Lower lobe of right lung (tissue), 2 donors: ENCODE measurements around the gene RHBDD1. TPM values are rescaled to one million over a fixed set of nuclear protein-coding genes. Genes with fewer than 3 reads are reported as not detected.

Experiments used
- ATAC-seq, 2 donors: fragments of 200-7000 bp; cut with Tn5 transposase; one replicate each; pipeline ENCODE4 v1.9.1; 2020 to 2022; ENCODE audit warnings: mild to moderate bottlenecking in 2 of 2, moderate library complexity in 2 of 2
- DNase-seq: peaks from one replicate; pipeline ENCODE4 v3.0.0-alpha.2; 2020
- H3K27ac ChIP-seq: fragments of 200-600 bp; one replicate; pipeline ENCODE4 v1.8.0; 2022
- H3K27me3 ChIP-seq: fragments of 200-600 bp; one replicate; pipeline ENCODE4 v1.8.0; 2022; ENCODE audit warnings: low read depth
- H3K36me3 ChIP-seq: fragments of 200-600 bp; one replicate; pipeline ENCODE4 v1.8.0; 2022; ENCODE audit warnings: mild to moderate bottlenecking
- H3K4me1 ChIP-seq: fragments of 200-600 bp; one replicate; pipeline ENCODE4 v1.8.0; 2022
- H3K4me3 ChIP-seq: fragments of 200-600 bp; one replicate; pipeline ENCODE4 v1.8.0; 2022; ENCODE audit warnings: mild to moderate bottlenecking
- H3K9me3 ChIP-seq: fragments of 200-600 bp; one replicate; pipeline ENCODE4 v1.8.0; 2022
- intact Hi-C: fragments of 100-400 bp; cut with DNase I; formaldehyde crosslinking; loops from one replicate; pipeline ENCODE4 v1.11.0; 2022
- total RNA-seq: library from RNA; stranded (reverse); fragmentation: NEBNext Ultra II Directional; extraction: Animal tissue kit (Norgen Biotek cat#: 25700); gene quantifications from one replicate; pipeline ENCODE4 v1.2.1, GENCODE V29; 2021
- TF ChIP-seq, protein P1 (sequence below): fragments of 200-600 bp; IDR thresholded peaks from one replicate; pipeline ENCODE4 v1.8.0; 2022; ENCODE audit warnings: antibody characterized with exemption, mild to moderate bottlenecking
- donor health status: DM: no; HTN: yes; CAD: no; lungs with severe emphysema.

Gene RHBDD1
- total RNA-seq, 1 donor from 2014 or later, result 42.2 TPM

- Histone ChIP-seq H3K9me3 (no peaks in the 10 kb centered on the region), H3K27ac (peak overlapping the region; percentile 100), H3K4me1 (peaks cover 36% of the 10 kb centered on the region), H3K4me3 (peak overlapping the region; percentile 82), H3K36me3 (no peaks in the 10 kb centered on the region), H3K27me3 (no peaks in the 10 kb centered on the region)
- no peak for DNase-seq
- TF ChIP-seq, protein P1, sequence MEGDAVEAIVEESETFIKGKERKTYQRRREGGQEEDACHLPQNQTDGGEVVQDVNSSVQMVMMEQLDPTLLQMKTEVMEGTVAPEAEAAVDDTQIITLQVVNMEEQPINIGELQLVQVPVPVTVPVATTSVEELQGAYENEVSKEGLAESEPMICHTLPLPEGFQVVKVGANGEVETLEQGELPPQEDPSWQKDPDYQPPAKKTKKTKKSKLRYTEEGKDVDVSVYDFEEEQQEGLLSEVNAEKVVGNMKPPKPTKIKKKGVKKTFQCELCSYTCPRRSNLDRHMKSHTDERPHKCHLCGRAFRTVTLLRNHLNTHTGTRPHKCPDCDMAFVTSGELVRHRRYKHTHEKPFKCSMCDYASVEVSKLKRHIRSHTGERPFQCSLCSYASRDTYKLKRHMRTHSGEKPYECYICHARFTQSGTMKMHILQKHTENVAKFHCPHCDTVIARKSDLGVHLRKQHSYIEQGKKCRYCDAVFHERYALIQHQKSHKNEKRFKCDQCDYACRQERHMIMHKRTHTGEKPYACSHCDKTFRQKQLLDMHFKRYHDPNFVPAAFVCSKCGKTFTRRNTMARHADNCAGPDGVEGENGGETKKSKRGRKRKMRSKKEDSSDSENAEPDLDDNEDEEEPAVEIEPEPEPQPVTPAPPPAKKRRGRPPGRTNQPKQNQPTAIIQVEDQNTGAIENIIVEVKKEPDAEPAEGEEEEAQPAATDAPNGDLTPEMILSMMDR, result no peak
- intact Hi-C loops, result no loop called here
- ATAC-seq, result peak; percentile 47 to 58
Measured at GRCh38 chr2:226835420-226835795, 446 bp upstream of the RHBDD1 start.

GRCh38 chr2:226836548-226836885 is 663 bp downstream of the RHBDD1 start:
- peak in 1 of 2 donors; percentile 24 for ATAC-seq
- Histone ChIP-seq H3K27me3 (no peaks in the 10 kb centered on the region), H3K27ac (peak overlapping the region; percentile 100), H3K36me3 (no peaks in the 10 kb centered on the region), H3K4me3 (peak overlapping the region; percentile 82), H3K9me3 (no peaks in the 10 kb centered on the region), H3K4me1 (peaks cover 36% of the 10 kb centered on the region)
- intact Hi-C loops, result no loop called here
- TF ChIP-seq, protein P1, result no peak
- DNase-seq, result no peak

- DNase-seq (no peak), ATAC-seq (no peak)
- Histone ChIP-seq H3K4me3 (peak overlapping the region; percentile 82), H3K36me3 (no peaks in the 10 kb centered on the region), H3K9me3 (no peaks in the 10 kb centered on the region), H3K4me1 (peaks cover 36% of the 10 kb centered on the region), H3K27ac (peak overlapping the region; percentile 100), H3K27me3 (no peaks in the 10 kb centered on the region)
- intact Hi-C loops, result no loop called here
- TF ChIP-seq, protein P1, result no peak
Measured at GRCh38 chr2:226837334-226837733, 1.5 kb downstream of the RHBDD1 start.

- intact Hi-C loops, result no loop called here
- Histone ChIP-seq H3K27ac (no peak overlapping the region), H3K36me3 (no peaks in the 10 kb centered on the region), H3K27me3 (no peaks in the 10 kb centered on the region), H3K4me1 (peaks cover 36% of the 10 kb centered on the region), H3K9me3 (no peaks in the 10 kb centered on the region), H3K4me3 (no peak overlapping the region)
- DNase-seq (no peak), ATAC-seq (no peak)
- TF ChIP-seq, protein P1, result no peak
Measured at GRCh38 chr2:226837787-226838603, 2.1 kb downstream of the RHBDD1 start.

DNA sequence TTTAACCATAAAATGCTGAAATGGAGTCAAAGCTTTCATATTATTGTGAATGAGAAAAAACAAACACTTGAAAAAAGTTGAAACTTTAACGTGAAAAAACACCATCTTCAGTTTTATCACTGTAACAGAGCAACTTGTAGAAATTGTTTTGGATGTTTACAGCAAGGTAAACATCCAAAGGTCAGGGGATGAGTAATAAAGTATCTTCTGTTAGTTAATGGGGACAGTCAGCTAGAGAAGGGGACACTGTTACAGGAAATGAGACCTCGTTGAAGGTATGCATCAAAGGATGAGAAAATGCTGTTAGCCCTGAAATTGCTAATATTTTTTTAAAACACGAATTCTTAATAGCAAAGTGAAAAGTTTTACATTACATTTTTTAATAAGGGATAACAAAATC is 2.9 kb downstream of the RHBDD1 start:
- Histone ChIP-seq H3K4me3 (no peak overlapping the region), H3K27ac (no peak overlapping the region), H3K27me3 (no peaks in the 10 kb centered on the region), H3K9me3 (no peaks in the 10 kb centered on the region), H3K36me3 (no peaks in the 10 kb centered on the region), H3K4me1 (peaks cover 36% of the 10 kb centered on the region)
- intact Hi-C loops, result no loop called here
- DNase-seq, result no peak
- no peak for ATAC-seq
- TF ChIP-seq, protein P1, result no peak
